Neural progenitor cell (in vitro differentiated cells): ENCODE measurements around the gene OR7D4. TPM values are rescaled to one million over a fixed set of nuclear protein-coding genes. Genes with fewer than 3 reads are reported as not detected.
"Not testable (repeated sequence)": the region's sequence is repeated elsewhere in the genome, so short reads cannot be mapped to it uniquely, and the experiment has no call there.

Source experiments
- DNase-seq: peaks from one replicate; pipeline ENCODE4 v3.0.0-alpha.2; 2016; ENCODE audit warnings: low spot score
- H2AFZ ChIP-seq: fragments of 200-600 bp; sonication (generic); replicated peaks from 2 replicates; pipeline ENCODE4 v1.6.1; 2016; ENCODE audit warnings: antibody characterized with exemption
- H3F3A ChIP-seq: fragments of 200-600 bp; sonication (generic); 2 replicates; pipeline ENCODE4 v1.6.1; 2016; ENCODE audit warnings: antibody characterized with exemption, low read depth
- H3K27ac ChIP-seq: fragments of 200-600 bp; sonication (generic); 2 replicates; pipeline ENCODE4 v1.5.1; 2016; ENCODE audit warnings: mild to moderate bottlenecking
- H3K27me3 ChIP-seq: fragments of 200-600 bp; sonication (generic); 2 replicates; pipeline ENCODE4 v1.6.1; 2016; ENCODE audit warnings: mild to moderate bottlenecking, moderate library complexity
- H3K36me3 ChIP-seq: fragments of 200-600 bp; sonication (generic); 2 replicates; pipeline ENCODE4 v1.5.1; 2016
- H3K4me1 ChIP-seq: fragments of 200-600 bp; sonication (generic); 2 replicates; pipeline ENCODE4 v1.6.1; 2016; ENCODE audit warnings: mixed run types
- H3K4me2 ChIP-seq: fragments of 200-600 bp; sonication (generic); 2 replicates; pipeline ENCODE4 v1.6.1; 2016
- H3K4me3 ChIP-seq: fragments of 200-600 bp; sonication (generic); 2 replicates; pipeline ENCODE4 v1.5.1; 2016
- H3K79me2 ChIP-seq: fragments of 200-600 bp; sonication (generic); 2 replicates; pipeline ENCODE4 v1.6.1; 2016; ENCODE audit warnings: low read depth
- H3K9ac ChIP-seq: fragments of 200-600 bp; sonication (generic); 2 replicates; pipeline ENCODE4 v1.6.1; 2016
- H3K9me3 ChIP-seq: fragments of 200-600 bp; sonication (generic); 2 replicates; pipeline ENCODE4 v1.5.1; 2016; ENCODE audit warnings: low read depth
- H4K20me1 ChIP-seq: fragments of 200-600 bp; sonication (generic); 2 replicates; pipeline ENCODE4 v1.6.1; 2016; ENCODE audit warnings: low read depth
- H3K27ac Mint-ChIP-seq: 3 replicates; pipeline ENCODE4 v1.8.0; 2021; ENCODE audit warnings: mixed read lengths
- H3K27me3 Mint-ChIP-seq: 2 replicates; pipeline ENCODE4 v1.8.0; 2022; ENCODE audit warnings: low read depth, mild to moderate bottlenecking, inconsistent platforms, moderate library complexity, mixed read lengths; ENCODE audit not compliant: insufficient read depth
- H3K36me3 Mint-ChIP-seq: 3 replicates; pipeline ENCODE4 v1.8.0; 2021; ENCODE audit warnings: mixed read lengths
- H3K4me1 Mint-ChIP-seq: 3 replicates; pipeline ENCODE4 v1.8.0; 2021; ENCODE audit warnings: mixed read lengths
- H3K4me3 Mint-ChIP-seq: 3 replicates; pipeline ENCODE4 v1.8.0; 2021; ENCODE audit warnings: mild to moderate bottlenecking, moderate library complexity, mixed read lengths
- H3K9me3 Mint-ChIP-seq: 3 replicates; pipeline ENCODE4 v1.8.0; 2020; ENCODE audit warnings: mixed read lengths
- EZH2 ChIP-seq: fragments of 200-600 bp; sonication (generic); IDR thresholded peaks from 2 replicates; pipeline ENCODE4 v1.6.1; 2017; ENCODE audit warnings: antibody characterized with exemption, mild to moderate bottlenecking, moderate library complexity
- EZH2phosphoT487 ChIP-seq: fragments of 200-600 bp; sonication (generic); IDR thresholded peaks from 2 replicates; pipeline ENCODE4 v1.6.1; 2017; ENCODE audit warnings: antibody characterized with exemption
- total RNA-seq: library from RNA; depleted of rRNA; stranded (reverse); fragments of >200 nt; gene quantifications from 2 replicates; pipeline ENCODE4 v1.2.3, GENCODE V29; 2015; ENCODE audit warnings: low replicate concordance
- TF ChIP-seq, protein P1 (sequence below): fragments of 200-600 bp; sonication (generic); IDR thresholded peaks from 2 replicates; pipeline ENCODE4 v1.5.1; 2017; ENCODE audit warnings: antibody characterized with exemption, mild to moderate bottlenecking

The OR7D4 gene
- total RNA-seq, 1 donor from 2014 or later = not detected

DNA sequence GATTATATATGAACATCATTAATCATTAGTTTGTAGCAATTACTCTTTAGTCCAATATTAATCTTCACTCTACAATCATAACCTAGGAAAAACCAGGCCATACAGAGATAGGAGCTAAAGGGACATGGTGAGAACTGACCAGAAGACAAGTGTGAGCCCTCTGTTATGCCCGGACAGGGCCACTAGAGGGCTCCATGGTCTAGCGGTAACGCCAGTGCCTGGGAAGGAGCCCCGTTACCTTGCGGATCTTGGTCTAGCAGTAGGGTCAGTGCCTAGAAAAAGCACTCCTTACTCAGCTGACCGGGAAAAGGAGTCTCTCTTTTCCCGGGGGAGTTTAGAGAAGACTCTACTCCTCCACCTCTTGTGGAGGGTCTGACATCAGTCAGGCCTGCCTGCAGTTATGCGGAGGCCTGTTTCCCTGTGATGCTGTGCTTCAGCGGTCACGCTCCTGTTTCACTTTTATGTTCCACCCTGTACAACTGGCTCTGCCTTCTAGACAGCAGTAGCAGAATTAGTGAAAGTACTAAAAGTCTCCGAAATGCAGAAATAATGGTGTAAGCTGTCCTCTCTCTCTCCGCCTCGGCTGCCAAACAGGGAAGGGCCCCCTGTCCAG, 13.8 kb downstream of the OR7D4 start:
- H3K36me3 ChIP-seq = no peaks in the 10 kb centered on the region
- no peaks in the 10 kb centered on the region for H3K4me1 Mint-ChIP-seq
- no peaks in the 10 kb centered on the region for H3K27me3 ChIP-seq
- H3K4me2 ChIP-seq = no peak overlapping the region
- no peaks in the 10 kb centered on the region for H3K36me3 Mint-ChIP-seq
- DNase-seq = peak; percentile 82
- TF ChIP-seq EZH2phosphoT487 = no peak
- TF ChIP-seq, protein P1, sequence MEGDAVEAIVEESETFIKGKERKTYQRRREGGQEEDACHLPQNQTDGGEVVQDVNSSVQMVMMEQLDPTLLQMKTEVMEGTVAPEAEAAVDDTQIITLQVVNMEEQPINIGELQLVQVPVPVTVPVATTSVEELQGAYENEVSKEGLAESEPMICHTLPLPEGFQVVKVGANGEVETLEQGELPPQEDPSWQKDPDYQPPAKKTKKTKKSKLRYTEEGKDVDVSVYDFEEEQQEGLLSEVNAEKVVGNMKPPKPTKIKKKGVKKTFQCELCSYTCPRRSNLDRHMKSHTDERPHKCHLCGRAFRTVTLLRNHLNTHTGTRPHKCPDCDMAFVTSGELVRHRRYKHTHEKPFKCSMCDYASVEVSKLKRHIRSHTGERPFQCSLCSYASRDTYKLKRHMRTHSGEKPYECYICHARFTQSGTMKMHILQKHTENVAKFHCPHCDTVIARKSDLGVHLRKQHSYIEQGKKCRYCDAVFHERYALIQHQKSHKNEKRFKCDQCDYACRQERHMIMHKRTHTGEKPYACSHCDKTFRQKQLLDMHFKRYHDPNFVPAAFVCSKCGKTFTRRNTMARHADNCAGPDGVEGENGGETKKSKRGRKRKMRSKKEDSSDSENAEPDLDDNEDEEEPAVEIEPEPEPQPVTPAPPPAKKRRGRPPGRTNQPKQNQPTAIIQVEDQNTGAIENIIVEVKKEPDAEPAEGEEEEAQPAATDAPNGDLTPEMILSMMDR = peak; percentile 83
- no peak overlapping the region for H3K27ac Mint-ChIP-seq
- no peak overlapping the region for H3K4me3 Mint-ChIP-seq
- H4K20me1 ChIP-seq = no peaks in the 10 kb centered on the region
- no peak overlapping the region for H3K4me3 ChIP-seq
- no peaks in the 10 kb centered on the region for H3K4me1 ChIP-seq
- H3K27me3 Mint-ChIP-seq = peaks cover 4% of the 10 kb centered on the region
- peak overlapping the region; percentile 85 for H2AFZ ChIP-seq
- no peaks in the 10 kb centered on the region for H3K79me2 ChIP-seq
- H3F3A ChIP-seq = no peaks in the 10 kb centered on the region
- H3K27ac ChIP-seq = no peak overlapping the region
- no peaks in the 10 kb centered on the region for H3K9me3 ChIP-seq
- no peak overlapping the region for H3K9ac ChIP-seq
- H3K9me3 Mint-ChIP-seq = peaks cover 2% of the 10 kb centered on the region

DNA sequence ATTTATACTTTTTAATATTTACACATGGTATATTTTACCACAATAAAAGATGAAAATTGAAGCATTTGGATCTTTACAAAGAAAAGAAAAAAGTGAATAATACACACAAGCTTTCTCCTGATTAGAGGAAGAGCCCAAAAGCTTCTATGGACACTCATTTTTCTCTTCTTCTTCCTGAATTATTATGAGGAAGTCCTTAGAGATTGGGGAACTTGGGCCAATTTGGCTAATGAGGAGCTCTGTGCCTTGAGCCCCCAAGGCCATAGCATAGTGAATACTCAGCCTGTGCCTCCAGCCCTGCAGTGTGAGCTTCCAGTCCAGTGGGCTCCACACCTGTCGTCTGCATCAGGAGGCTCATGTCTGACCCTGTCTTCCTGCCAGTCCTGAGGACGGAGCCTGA, 21.3 kb downstream of the OR7D4 start:
- not testable (repeated sequence) for H2AFZ ChIP-seq, H3K4me1 ChIP-seq, H3K9me3 Mint-ChIP-seq, H3K79me2 ChIP-seq, H4K20me1 ChIP-seq, H3F3A ChIP-seq, DNase-seq, H3K27ac ChIP-seq, H3K4me3 Mint-ChIP-seq, H3K36me3 Mint-ChIP-seq, H3K4me1 Mint-ChIP-seq, H3K27me3 Mint-ChIP-seq, H3K27me3 ChIP-seq, H3K4me2 ChIP-seq, H3K27ac Mint-ChIP-seq, H3K4me3 ChIP-seq, H3K9ac ChIP-seq, H3K9me3 ChIP-seq, H3K36me3 ChIP-seq

DNA sequence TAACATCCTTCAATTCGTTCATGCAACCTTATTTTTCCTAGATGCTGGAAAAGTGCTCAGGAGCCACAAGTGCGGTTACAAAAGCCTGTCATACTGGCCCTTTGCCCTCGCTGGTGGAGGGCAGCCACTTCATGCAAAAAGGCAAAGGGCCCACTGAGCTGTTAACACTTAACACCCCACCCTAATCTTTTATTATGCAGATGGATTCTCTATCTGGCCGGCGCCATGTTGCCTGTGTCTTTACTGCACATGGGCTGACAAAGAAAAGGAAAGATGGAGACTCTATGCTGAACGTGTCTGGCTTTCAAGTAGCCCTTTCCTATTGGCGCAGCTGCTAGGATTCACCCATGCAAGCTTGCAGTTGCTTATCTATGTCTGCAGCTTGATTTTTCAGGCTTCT, 29.9 kb downstream of the OR7D4 start:
- Histone ChIP-seq H3K36me3 (no peaks in the 10 kb centered on the region), H3K79me2 (no peaks in the 10 kb centered on the region), H3K4me2 (no peak overlapping the region), H3F3A (no peaks in the 10 kb centered on the region), H3K27ac (no peak overlapping the region), H4K20me1 (no peaks in the 10 kb centered on the region), H3K4me1 (no peaks in the 10 kb centered on the region), H3K9ac (no peak overlapping the region), H3K9me3 (no peaks in the 10 kb centered on the region), H2AFZ (peak overlapping the region; percentile 80), H3K27me3 (no peaks in the 10 kb centered on the region), H3K4me3 (no peak overlapping the region)
- Mint-ChIP-seq H3K36me3 (peaks cover 7% of the 10 kb centered on the region), H3K4me3 (no peak overlapping the region), H3K27ac (no peak overlapping the region), H3K27me3 (peaks cover 5% of the 10 kb centered on the region), H3K9me3 (peaks cover 23% of the 10 kb centered on the region), H3K4me1 (no peaks in the 10 kb centered on the region)
- peak; percentile 12 for DNase-seq
- TF ChIP-seq EZH2 (no peak), EZH2phosphoT487 (no peak)
- TF ChIP-seq, protein P1 = no peak

DNA sequence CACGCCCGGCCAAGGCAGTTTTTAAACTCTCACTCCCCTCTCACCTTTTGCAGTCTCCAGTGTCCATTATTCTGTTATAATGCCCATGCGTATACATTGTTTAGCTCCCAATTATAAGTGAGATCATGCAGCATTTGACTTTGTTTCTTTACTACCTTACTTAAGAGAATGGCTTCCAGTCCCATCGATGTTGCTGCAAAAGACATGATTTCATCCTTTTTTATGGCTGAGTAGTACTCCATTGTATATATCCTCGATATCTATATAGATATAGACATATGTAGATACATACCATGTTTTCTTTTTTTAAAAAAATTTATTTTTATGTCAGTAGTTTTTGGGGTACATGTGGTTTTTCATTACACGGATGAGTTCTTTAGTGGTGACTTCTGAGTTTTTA, 32.2 kb downstream of the OR7D4 start:
- Histone ChIP-seq H3K9ac (no peak overlapping the region), H3K36me3 (no peaks in the 10 kb centered on the region), H3K4me1 (no peaks in the 10 kb centered on the region), H3K4me2 (no peak overlapping the region), H3K79me2 (no peaks in the 10 kb centered on the region), H3K27ac (no peak overlapping the region), H4K20me1 (no peaks in the 10 kb centered on the region), H3K27me3 (no peaks in the 10 kb centered on the region), H3K9me3 (no peaks in the 10 kb centered on the region), H2AFZ (no peak overlapping the region), H3F3A (no peaks in the 10 kb centered on the region), H3K4me3 (no peak overlapping the region)
- H3K4me1 Mint-ChIP-seq = no peaks in the 10 kb centered on the region
- no peak overlapping the region for H3K27ac Mint-ChIP-seq
- DNase-seq = no peak
- H3K9me3 Mint-ChIP-seq = peaks cover 26% of the 10 kb centered on the region
- H3K36me3 Mint-ChIP-seq = peaks cover 7% of the 10 kb centered on the region
- no peak overlapping the region for H3K4me3 Mint-ChIP-seq
- TF ChIP-seq, protein P1 = no peak
- TF ChIP-seq EZH2 (no peak), EZH2phosphoT487 (no peak)
- peaks cover 5% of the 10 kb centered on the region for H3K27me3 Mint-ChIP-seq
